Tibial nerve (tissue), 4 donors: ENCODE data around the gene DUSP28. TPM values are rescaled to one million over a fixed set of nuclear protein-coding genes. Genes with fewer than 3 reads are reported as not detected.

Experiments
- DNase-seq, 2 donors: peaks; one replicate each; pipeline ENCODE4 v3.0.0-alpha.2; 2019; ENCODE audit warnings: low spot score in 2 of 2
- H3K27ac ChIP-seq, 4 donors: fragments of 200-600 bp; sonication (generic) in 3 of 4; one replicate each; pipeline ENCODE4 v1.5.1; 2017 to 2019; ENCODE audit warnings: mild to moderate bottlenecking in 1 of 4
- H3K27me3 ChIP-seq, 2 donors: fragments of 200-600 bp; sonication (generic) in 1 of 2; one replicate each; pipeline versions ENCODE4 v1.5.1 to v1.6.0; 2017 to 2019
- H3K36me3 ChIP-seq, 3 donors: fragments of 200-600 bp; sonication (generic); one replicate each; pipeline ENCODE4 v1.5.1; 2018 to 2019
- H3K4me1 ChIP-seq, 4 donors: fragments of 200-600 bp; sonication (generic) in 3 of 4; one replicate each; pipeline ENCODE4 v1.5.1; 2017 to 2019
- H3K4me3 ChIP-seq, 4 donors: fragments of 200-600 bp; sonication (generic) in 3 of 4; one replicate each; pipeline ENCODE4 v1.5.1; 2017 to 2019; ENCODE audit warnings: mild to moderate bottlenecking in 1 of 4, moderate library complexity in 1 of 4
- H3K9me3 ChIP-seq, 4 donors: fragments of 200-600 bp; sonication (generic) in 3 of 4; one replicate each; pipeline ENCODE4 v1.5.1; 2017 to 2019
- CTCF ChIP-seq, 5 experiments: fragments of 200-600 bp in 3 of 5; fragments of 450-650 bp in 2 of 5; sonication (generic) in 3 of 5; IDR thresholded peaks; one replicate each; pipeline ENCODE4 v1.5.1; 2016 to 2019; ENCODE audit warnings: antibody characterized with exemption in 5 of 5, mild to moderate bottlenecking in 3 of 5, moderate library complexity in 2 of 5
- EP300 ChIP-seq, 2 donors: sonication (generic); formaldehyde crosslinking; IDR thresholded peaks; one replicate each; pipeline ENCODE4 v1.6.1; 2017; ENCODE audit warnings: antibody characterized with exemption in 2 of 2, mild to moderate bottlenecking in 1 of 2
- POLR2A ChIP-seq, 2 donors: fragments of 450-650 bp; IDR thresholded peaks; one replicate each; pipeline ENCODE4 v1.6.1; 2017; ENCODE audit warnings: antibody characterized with exemption in 2 of 2, mild to moderate bottlenecking in 2 of 2, moderate library complexity in 2 of 2
- WGBS, 2 donors: methylation state at CpG; one replicate each; pipeline ENCODE4 v1.1.5; 2018; 5-methylcytosine and 5-hydroxymethylcytosine counted together
- total RNA-seq, 4 donors: library from RNA; depleted of rRNA; stranded (reverse); fragments of >200 nt; gene quantifications; one replicate each; pipeline ENCODE4 v1.1.0, GENCODE V29; 2016

DUSP28 gene
- total RNA-seq, 4 donors from 2014 or later = 4.5 to 16.1 (median 7.2) TPM

- Histone ChIP-seq H3K4me3 (peak overlapping the region in 2 of 4 donors; percentile 90 to 94), H3K4me1 (peaks cover 0 to 79% (median 39%) of the 10 kb centered on the region in 4 donors)
- 73 to 78% methylated on average over 4 of the region's 4 CpGs for WGBS, 2 donors
These were observed 24.4 kb downstream of the DUSP28 start for GRCh38 chr2:240584486-240585031.

GRCh38 chr2:240585101-240585500 is 24.9 kb downstream of the DUSP28 start:
- no peak for DNase-seq
- Histone ChIP-seq H3K27me3 (no peaks in the 10 kb centered on the region), H3K4me3 (peak overlapping the region; percentile 90 to 96 (median 93)), H3K4me1 (peaks cover 0 to 78% (median 34%) of the 10 kb centered on the region in 4 donors), H3K36me3 (peaks cover 0 to 33% (median 0%) of the 10 kb centered on the region in 3 donors), H3K9me3 (peaks cover 0 to 7% (median 0%) of the 10 kb centered on the region in 4 donors), H3K27ac (peak overlapping the region in 3 of 4 donors; percentile 83 to 96 (median 95))
- 83 to 86% methylated on average over 6 of the region's 6 CpGs for WGBS, 2 donors
- TF ChIP-seq CTCF (IDR thresholded peaks at IDR 0.05) (no peak), POLR2A (IDR thresholded peaks at IDR 0.05) (no peak), EP300 (IDR thresholded peaks at IDR 0.05) (no peak)

More at GRCh38 chr2:240584486-240585031, 24.4 kb downstream of the DUSP28 start:
- H3K9me3 ChIP-seq = peaks cover 0 to 7% (median 0%) of the 10 kb centered on the region in 4 donors
- peak overlapping the region in 3 of 4 donors; percentile 83 to 96 (median 95) for H3K27ac ChIP-seq
- H3K27me3 ChIP-seq = no peaks in the 10 kb centered on the region
- H3K36me3 ChIP-seq = peaks cover 0 to 32% (median 0%) of the 10 kb centered on the region in 3 donors
- DNase-seq = no peak
- TF ChIP-seq EP300 (IDR thresholded peaks at IDR 0.05) (no peak), CTCF (IDR thresholded peaks at IDR 0.05) (no peak), POLR2A (IDR thresholded peaks at IDR 0.05) (no peak)

- no peak for DNase-seq
- Histone ChIP-seq H3K4me3 (peak overlapping the region; percentile 90 to 96 (median 93)), H3K9me3 (peaks cover 0 to 7% (median 0%) of the 10 kb centered on the region in 4 donors), H3K4me1 (peaks cover 0 to 76% (median 30%) of the 10 kb centered on the region in 4 donors), H3K36me3 (peaks cover 0 to 33% (median 0%) of the 10 kb centered on the region in 3 donors), H3K27me3 (no peaks in the 10 kb centered on the region), H3K27ac (peak overlapping the region; percentile 83 to 96 (median 90))
- WGBS, 2 donors = 0 to 6% methylated on average over 14 to 20 of the region's 20 CpGs
- no peak for TF ChIP-seq POLR2A (IDR thresholded peaks at IDR 0.05)
- no peak for TF ChIP-seq EP300 (IDR thresholded peaks at IDR 0.05)
- no peak for TF ChIP-seq CTCF (IDR thresholded peaks at IDR 0.05)
These were observed 25.6 kb downstream of the DUSP28 start for GRCh38 chr2:240585681-240586197.

- H3K27ac ChIP-seq = peak within 1 kb of the TSS; percentile 83 to 96 (median 90)
- peak within 1 kb of the TSS; percentile 90 to 96 (median 93) for H3K4me3 ChIP-seq
- DNase-seq = peak; percentile 94 to 95
- TF ChIP-seq POLR2A (IDR thresholded peaks at IDR 0.05) (peak; percentile 14 to 60), CTCF (IDR thresholded peaks at IDR 0.05) (peak in 1 of 5 experiments; percentile 69), EP300 (IDR thresholded peaks at IDR 0.05) (peak; percentile 90 to 93)
- 0 to 3% methylated on average over 11 to 18 of the region's 88 CpGs for WGBS, 2 donors
- H3K27me3 ChIP-seq = no peaks in the 10 kb centered on the region
- H3K9me3 ChIP-seq = peaks cover 0 to 2% (median 0%) of the 10 kb centered on the region in 4 donors
- H3K36me3 ChIP-seq = peaks cover 0 to 33% (median 0%) of the 10 kb centered on the region in 3 donors
- H3K4me1 ChIP-seq = peaks cover 0 to 77% (median 30%) of the 10 kb centered on the region in 4 donors
These were observed 26.2 kb downstream of the DUSP28 start, which contains the start of gene CAPN10 for GRCh38 chr2:240586198-240586918. CAPN10 (plus strand) TSS chr2:240586734; CDS start chr2:240586912, 178 bp downstream.
